ENCODE measurements around the gene CNOT6L.
"Not testable (repeated sequence)": the region's sequence is repeated elsewhere in the genome, so short reads cannot be mapped to it uniquely, and the experiment has no call there.

CNOT6L gene

GRCh38 chr4:77782102-77782835 lies 36.9 kb downstream of the CNOT6L start:
- DNase-seq (ENCODE audit: low spot score): no peak

GRCh38 chr4:77780762-77781161 lies 38.4 kb downstream of the CNOT6L start:
- not testable (repeated sequence) for DNase-seq (ENCODE audit: low spot score)

DNA sequence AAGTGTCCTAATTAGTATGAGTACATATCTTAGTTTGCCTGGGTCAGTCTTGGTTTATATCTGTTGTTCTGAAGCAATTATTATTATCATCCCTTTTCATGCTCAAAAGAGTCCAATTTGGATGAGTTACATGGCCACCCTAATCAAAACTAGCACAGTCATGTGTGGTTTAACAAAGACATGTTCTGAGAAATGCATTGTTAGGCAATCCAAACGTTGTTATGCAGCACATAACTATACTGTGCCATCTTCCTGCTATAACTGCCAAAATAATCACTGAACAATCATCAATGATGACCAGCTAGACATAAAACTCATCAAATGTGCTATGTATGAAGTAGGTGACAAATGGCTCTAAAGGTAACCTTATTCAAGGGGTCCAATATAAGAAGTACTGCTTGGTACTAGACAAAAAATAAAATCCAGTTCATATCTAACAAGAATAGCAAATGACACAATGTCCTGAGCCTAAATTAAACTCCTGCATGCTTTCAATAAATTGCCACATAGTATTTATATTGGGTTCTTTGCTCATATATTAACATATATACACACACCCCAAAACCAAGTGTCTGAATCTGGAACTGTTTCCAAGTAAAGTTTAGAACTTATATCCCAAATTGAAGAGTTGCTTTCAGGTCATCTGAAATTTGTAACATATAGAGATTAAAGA lies 41.9 kb downstream of the CNOT6L start:
- DNase-seq (ENCODE audit: low spot score): no peak

- DNase-seq (ENCODE audit: low spot score): no peak
Observed at GRCh38 chr4:77776182-77777134, 42.7 kb downstream of the CNOT6L start.

- no peak for DNase-seq (ENCODE audit: low spot score)
Observed at GRCh38 chr4:77773101-77773500, 46.1 kb downstream of the CNOT6L start.

DNA sequence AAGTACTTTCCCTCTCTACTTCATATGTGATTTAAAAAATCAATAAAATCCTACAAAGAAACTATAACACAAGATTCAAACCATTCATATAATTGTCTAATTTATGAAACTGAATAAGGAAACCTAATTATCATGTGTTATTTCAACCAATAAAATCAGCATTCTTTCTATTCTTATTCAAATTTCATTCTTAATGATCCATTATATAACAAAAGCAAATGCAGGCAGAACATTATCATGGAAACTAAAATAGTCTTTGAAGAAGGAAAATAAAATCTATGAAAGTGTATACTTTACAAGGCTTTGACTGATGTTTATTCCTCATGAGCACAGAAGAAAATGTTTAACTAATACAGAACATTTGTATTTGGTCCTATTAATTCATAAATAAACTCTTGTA lies 47.6 kb downstream of the CNOT6L start:
- no peak for DNase-seq (ENCODE audit: low spot score)

GRCh38 chr4:77765720-77766119 lies 53.4 kb downstream of the CNOT6L start:
- no peak for DNase-seq (ENCODE audit: low spot score)

GRCh38 chr4:77762531-77762930 lies 56.6 kb downstream of the CNOT6L start:
- DNase-seq (ENCODE audit: low spot score): no peak

DNA sequence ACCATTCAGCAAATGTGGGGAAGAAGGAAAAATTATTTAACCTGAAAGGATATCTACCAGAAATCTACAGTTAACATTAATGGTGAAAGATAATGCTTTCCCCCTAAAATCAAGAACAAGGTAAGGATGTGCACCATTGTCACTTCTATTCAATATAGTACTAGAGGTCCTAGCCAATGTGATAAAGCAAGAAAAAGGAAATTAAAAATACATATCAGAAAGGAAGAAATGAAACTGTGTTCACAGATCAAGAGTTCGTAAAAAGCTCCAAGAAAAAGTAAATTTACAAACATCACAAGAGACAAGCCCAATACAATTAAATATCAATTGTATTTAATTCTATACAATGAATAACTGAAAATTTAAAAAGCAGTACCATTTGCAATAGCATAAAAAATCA lies 57.6 kb downstream of the CNOT6L start:
- no peak for DNase-seq (ENCODE audit: low spot score)

DNA sequence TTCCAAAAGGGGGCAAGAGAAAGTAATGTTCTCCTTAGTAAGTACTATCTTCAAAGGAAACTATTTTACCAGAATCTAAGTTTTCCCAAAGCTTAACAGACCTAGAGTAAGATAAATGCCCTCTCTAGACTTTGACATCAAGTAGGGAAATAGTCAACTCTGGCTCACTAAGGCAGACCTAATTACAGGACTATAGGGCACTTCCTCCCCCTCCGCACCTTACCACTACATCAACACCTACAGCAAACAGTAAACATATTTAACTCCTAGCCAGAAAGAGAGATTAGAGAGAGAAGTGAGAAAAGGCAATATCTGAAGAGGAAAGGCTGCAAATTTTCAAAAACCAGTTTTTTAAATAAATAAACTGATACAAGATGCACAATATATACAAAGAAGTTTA lies 60.4 kb downstream of the CNOT6L start:
- no peak for DNase-seq (ENCODE audit: low spot score)

DNA sequence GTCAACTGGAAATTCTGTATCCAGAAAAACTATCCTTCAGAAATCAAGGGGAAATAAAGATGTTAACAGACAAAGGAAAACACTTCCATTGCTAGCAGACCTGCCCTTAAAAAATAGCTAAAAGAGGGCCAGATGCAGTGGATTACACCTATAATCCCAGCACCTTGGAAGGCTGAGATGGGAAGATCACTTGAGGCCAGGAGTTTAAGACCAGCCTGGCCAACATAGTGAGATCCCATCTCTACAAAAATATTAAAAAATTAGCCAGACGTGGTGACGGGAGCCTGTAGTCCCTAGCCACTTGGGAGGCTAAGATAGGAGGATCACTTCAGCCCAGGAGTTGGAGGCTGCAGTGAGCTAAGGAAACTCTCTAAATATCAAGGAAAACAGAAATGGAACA lies 67.4 kb downstream of the CNOT6L start:
- no peak for DNase-seq (ENCODE audit: low spot score)

GRCh38 chr4:77745792-77746191 lies 73.4 kb downstream of the CNOT6L start:
- no peak for DNase-seq (ENCODE audit: low spot score)

DNA sequence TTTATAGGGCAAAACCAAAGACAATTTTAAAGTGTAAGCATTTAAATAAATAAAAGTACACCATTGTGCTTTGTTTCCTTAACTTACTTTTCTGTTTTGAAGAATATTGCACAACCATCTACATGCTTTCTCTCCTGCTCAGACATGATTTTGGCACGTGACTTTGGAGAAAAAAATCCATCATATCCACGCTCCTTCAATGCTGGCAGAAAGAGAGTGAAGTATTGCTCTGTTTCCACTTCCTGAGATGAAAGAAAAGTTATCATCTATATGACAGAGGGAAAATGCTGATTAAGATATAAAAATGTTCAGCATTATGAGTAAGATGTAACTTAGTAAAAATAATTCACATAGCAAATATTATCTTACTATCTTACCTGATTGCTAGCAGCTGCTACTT lies 77.1 kb downstream of the CNOT6L start:
- DNase-seq (ENCODE audit: low spot score): no peak

GRCh38 chr4:77740480-77740879 lies 78.7 kb downstream of the CNOT6L start:
- DNase-seq (ENCODE audit: low spot score): no peak

- no peak for DNase-seq (ENCODE audit: low spot score)
Observed at GRCh38 chr4:77734928-77735327, 84.2 kb downstream of the CNOT6L start.

- DNase-seq (ENCODE audit: low spot score): no peak
Observed at GRCh38 chr4:77731656-77732055, 87.5 kb downstream of the CNOT6L start.

GRCh38 chr4:77728420-77728819 lies 90.7 kb downstream of the CNOT6L start:
- no peak for DNase-seq (ENCODE audit: low spot score)

- DNase-seq (ENCODE audit: low spot score): no peak
Observed at GRCh38 chr4:77721073-77721472, 98.1 kb downstream of the CNOT6L start.

DNA sequence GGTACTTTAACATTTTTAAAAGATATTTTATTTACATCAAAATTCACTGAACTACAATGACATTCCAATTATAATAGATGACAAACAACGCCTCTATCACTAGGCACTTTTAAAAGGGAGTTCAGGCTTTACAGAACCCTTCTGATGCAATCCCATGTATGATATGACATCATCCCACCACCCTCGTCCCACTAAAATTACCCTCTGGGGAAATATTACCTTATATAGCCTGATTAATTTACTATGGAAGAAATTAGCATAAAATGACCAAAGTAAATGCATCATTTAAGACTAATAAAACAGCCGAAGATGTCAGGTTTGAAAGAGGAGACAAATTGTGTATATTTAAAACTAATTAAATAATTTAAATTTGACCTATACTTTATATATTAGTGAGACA lies 100.7 kb downstream of the CNOT6L start:
- not testable (repeated sequence) for DNase-seq (ENCODE audit: low spot score)

- DNase-seq (ENCODE audit: low spot score): no peak
Observed at GRCh38 chr4:77715414-77716290, 103.5 kb downstream of the CNOT6L start.

DNA sequence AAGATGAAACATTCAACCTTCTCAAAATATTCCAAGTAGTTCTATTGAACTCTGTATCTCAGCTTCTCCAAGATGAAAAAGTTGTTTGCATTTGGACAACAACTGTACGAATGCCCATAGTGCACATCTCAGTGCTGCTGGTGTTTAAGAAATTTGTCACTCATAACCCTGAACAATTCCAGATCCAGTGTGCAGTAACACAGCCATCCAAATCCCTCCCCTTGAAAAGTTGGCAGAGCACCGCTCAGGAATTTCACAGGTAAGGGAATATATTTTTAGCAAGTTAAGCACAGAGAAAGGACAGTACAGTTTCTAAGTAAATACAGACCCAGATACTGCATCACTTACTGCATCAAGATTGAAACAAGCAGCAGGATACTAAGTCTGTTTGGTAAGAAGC lies 104.7 kb downstream of the CNOT6L start:
- no peak for DNase-seq (ENCODE audit: low spot score)

GRCh38 chr4:77713884-77714283 lies 105.3 kb downstream of the CNOT6L start:
- DNase-seq (ENCODE audit: low spot score): no peak
